Right cardiac atrium (tissue), 5 donors: Measurements from ENCODE around the gene TPPP3. TPM values are rescaled to one million over a fixed set of nuclear protein-coding genes. Genes with fewer than 3 reads are reported as not detected.
A peak's percentile ranks its signal among the peaks of the same experiment; 100 is the strongest.

Experiments
- ATAC-seq, 2 donors: fragments of 200-7000 bp; cut with Tn5 transposase; one replicate each; pipeline versions ENCODE4 v1.8.0 to v1.9.1; 2020; ENCODE audit warnings: moderate library complexity in 2 of 2, mild to moderate bottlenecking in 1 of 2
- DNase-seq, 3 donors: peaks; one replicate each; pipeline ENCODE4 v3.0.0-alpha.2; 2020
- H3K27ac ChIP-seq: one replicate; pipeline ENCODE4 v1.5.1; 2013; ENCODE audit warnings: mild to moderate bottlenecking, low read length, control low read depth, moderate library complexity
- H3K27me3 ChIP-seq: one replicate; pipeline ENCODE4 v1.6.1; 2013; ENCODE audit not compliant: control insufficient read depth, insufficient read depth
- H3K4me1 ChIP-seq: one replicate; pipeline ENCODE4 v1.6.1; 2013; ENCODE audit warnings: low read length; ENCODE audit not compliant: control insufficient read depth, insufficient read depth
- H3K4me3 ChIP-seq: one replicate; pipeline ENCODE4 v1.5.1; 2013; ENCODE audit warnings: low read length, control low read depth
- H3K9me3 ChIP-seq: one replicate; pipeline ENCODE4 v1.6.1; 2013; ENCODE audit warnings: low read length; ENCODE audit not compliant: control insufficient read depth
- WGBS: extraction: QIAGEN DNeasy Blood & Tissue Kit; methylation state at CpG from one replicate; pipeline ENCODE4 v1.1.7; 2013; 5-methylcytosine and 5-hydroxymethylcytosine counted together
- intact Hi-C, 4 donors: fragments of 100-400 bp; cut with DNase I; formaldehyde crosslinking; loops; one replicate each; pipeline versions ENCODE4 v1.11.0 to v1.14.0; 2022 to 2023
- long read RNA-seq, 4 donors: library from polyadenylated mRNA; unstranded; transcript quantifications; one replicate each; pipeline ENCODE4 v2.0.0, GENCODE V29; 2020 to 2021
- polyA plus RNA-seq: library from polyadenylated mRNA; stranded (reverse); fragments of 200-250 nt; gene quantifications from one replicate; pipeline ENCODE4 v1.2.3, GENCODE V29; 2013
- total RNA-seq, 4 donors: library from RNA; stranded (reverse); fragmentation: NEBNext Ultra II Directional; extraction: Animal tissue kit (Norgen Biotek cat#: 25700); gene quantifications; one replicate each; pipeline ENCODE4 v1.2.1, GENCODE V29; 2021
- donor health status: healthy with polysubstance abuse.
- donor health status: DM: no; HTN: yes; CAD: no.
- donor health status: DM: no; HTN: no; CAD: no.
- donor health status: DM: no; HTN: yes; CAD: no; lungs with severe emphysema.
- donor health status: DM: yes; HTN: yes; CAD: no.

TPPP3 gene
- total RNA-seq, result 100 to 1,000 TPM in 1 of 4 donors, 10 to 100 TPM in 3; 21.9 to 183 (median 33.4) TPM
- polyA plus RNA-seq, result 64.6 TPM
- long read RNA-seq, donor 1, partial matches to known transcripts, result 1 of 6 reads
- long read RNA-seq, donor 1, other reads (novel, unspliced or antisense), result 0 of 6 reads
- long read RNA-seq, donor 2, transcript TPPP3-202 (4 exons, 1,058 nt), result major isoform, 15 of 22 reads
- long read RNA-seq, donor 2, partial matches to known transcripts, result 2 of 22 reads
- long read RNA-seq, donor 2, other reads (novel, unspliced or antisense), result 2 of 22 reads
- long read RNA-seq, donor 3, transcript TPPP3-202 (4 exons, 1,058 nt), result major isoform, 40 of 52 reads
- long read RNA-seq, donor 3, partial matches to known transcripts, result 9 of 52 reads
- long read RNA-seq, donor 3, other reads (novel, unspliced or antisense), result 2 of 52 reads
- long read RNA-seq, donor 4, transcript TPPP3-202 (4 exons, 1,058 nt), result major isoform, 8 of 8 reads
- long read RNA-seq, donor 4, partial matches to known transcripts, result 0 of 8 reads
- long read RNA-seq, donor 4, other reads (novel, unspliced or antisense), result 0 of 8 reads

GRCh38 chr16:67393111-67393787 is at the start of gene TPPP3:
TSS of gene TPPP3 (minus strand) at chr16:67393498. CDS start at chr16:67391111, 2,387 bp downstream.
- H3K4me3 ChIP-seq, result peak within 1 kb of the TSS; percentile 38
- intact Hi-C loops, result loop anchor here in 1 of 4 donors (10.0 kb wide), 1 partner anchor 138 kb away; no protein-coding TSS in a partner anchor
- WGBS, result 2% methylated on average over 56 of the region's 56 CpGs
- ATAC-seq (peak; percentile 83 to 86), DNase-seq (peak; percentile 96 to 98 (median 98))
- H3K9me3 ChIP-seq, result no peaks in the 10 kb centered on the region
- no peaks in the 10 kb centered on the region for H3K27me3 ChIP-seq
- peaks cover 25% of the 10 kb centered on the region for H3K4me1 ChIP-seq
- H3K27ac ChIP-seq, result peak within 1 kb of the TSS; percentile 54

GRCh38 chr16:67442581-67443255 is 49.4 kb upstream of the TPPP3 start:
- intact Hi-C loops, result no loop called here
- Histone ChIP-seq H3K27ac (no peak overlapping the region), H3K27me3 (no peaks in the 10 kb centered on the region), H3K9me3 (no peaks in the 10 kb centered on the region), H3K4me1 (peaks cover 37% of the 10 kb centered on the region), H3K4me3 (no peak overlapping the region)
- ATAC-seq (no peak), DNase-seq (no peak)
- WGBS, result 86% methylated on average over 13 of the region's 13 CpGs

GRCh38 chr16:67441907-67442306 is 48.6 kb upstream of the TPPP3 start:
- Histone ChIP-seq H3K4me3 (no peak overlapping the region), H3K9me3 (no peaks in the 10 kb centered on the region), H3K4me1 (peaks cover 31% of the 10 kb centered on the region), H3K27me3 (no peaks in the 10 kb centered on the region), H3K27ac (no peak overlapping the region)
- peak in 1 of 2 donors; percentile 14 for ATAC-seq
- WGBS, result 56% methylated on average over 5 of the region's 5 CpGs
- DNase-seq, result peak; percentile 53 to 80 (median 80)
- intact Hi-C loops, result no loop called here

- Histone ChIP-seq H3K27me3 (no peaks in the 10 kb centered on the region), H3K4me3 (no peak overlapping the region), H3K9me3 (no peaks in the 10 kb centered on the region), H3K4me1 (peaks cover 25% of the 10 kb centered on the region), H3K27ac (no peak overlapping the region)
- intact Hi-C loops, result no loop called here
- DNase-seq (peak; percentile 41 to 77 (median 74)), ATAC-seq (peak in 1 of 2 donors; percentile 8)
- 72% methylated on average over 17 of the region's 17 CpGs for WGBS
These were observed 48.0 kb upstream of the TPPP3 start for GRCh38 chr16:67441271-67441753.

GRCh38 chr16:67438824-67439393 is 45.6 kb upstream of the TPPP3 start:
- intact Hi-C loops, result no loop called here
- no peak overlapping the region for H3K27ac ChIP-seq
- H3K9me3 ChIP-seq, result no peaks in the 10 kb centered on the region
- no peaks in the 10 kb centered on the region for H3K27me3 ChIP-seq
- ATAC-seq, result no peak
- H3K4me3 ChIP-seq, result no peak overlapping the region
- no peak for DNase-seq
- WGBS, result 94% methylated on average over 19 of the region's 19 CpGs
- peaks cover 7% of the 10 kb centered on the region for H3K4me1 ChIP-seq

- intact Hi-C loops, result no loop called here
- ATAC-seq (no peak), DNase-seq (peak in 1 of 3 donors; percentile 50)
- Histone ChIP-seq H3K27me3 (no peaks in the 10 kb centered on the region), H3K4me3 (no peak overlapping the region), H3K4me1 (peaks cover 3% of the 10 kb centered on the region), H3K27ac (no peak overlapping the region), H3K9me3 (no peaks in the 10 kb centered on the region)
- 96% methylated on average over 20 of the region's 20 CpGs for WGBS
These were observed 44.9 kb upstream of the TPPP3 start for GRCh38 chr16:67438098-67438791.

GRCh38 chr16:67437513-67437912 is 44.2 kb upstream of the TPPP3 start:
- intact Hi-C loops, result no loop called here
- WGBS, result 82% methylated on average over 4 of the region's 4 CpGs
- no peak for ATAC-seq

GRCh38 chr16:67436640-67437193 is 43.4 kb upstream of the TPPP3 start:
- H3K4me1 ChIP-seq, result no peaks in the 10 kb centered on the region
- H3K27ac ChIP-seq, result no peak overlapping the region
- no peaks in the 10 kb centered on the region for H3K27me3 ChIP-seq
- WGBS, result 95% methylated on average over 23 of the region's 23 CpGs
- H3K4me3 ChIP-seq, result no peak overlapping the region
- intact Hi-C loops, result no loop called here
- ATAC-seq, result no peak
- no peaks in the 10 kb centered on the region for H3K9me3 ChIP-seq
- DNase-seq, result peak in 1 of 3 donors; percentile 35

More at GRCh38 chr16:67437513-67437912, 44.2 kb upstream of the TPPP3 start:
- DNase-seq, result peak in 1 of 3 donors; percentile 7
- no peaks in the 10 kb centered on the region for H3K27me3 ChIP-seq
- H3K27ac ChIP-seq, result no peak overlapping the region
- peaks cover 3% of the 10 kb centered on the region for H3K4me1 ChIP-seq
- H3K4me3 ChIP-seq, result no peak overlapping the region
- H3K9me3 ChIP-seq, result no peaks in the 10 kb centered on the region

GRCh38 chr16:67435758-67436164 is 42.5 kb upstream of the TPPP3 start:
- DNase-seq (no peak), ATAC-seq (no peak)
- Histone ChIP-seq H3K4me1 (no peaks in the 10 kb centered on the region), H3K27ac (no peak overlapping the region), H3K9me3 (no peaks in the 10 kb centered on the region), H3K27me3 (no peaks in the 10 kb centered on the region), H3K4me3 (no peak overlapping the region)
- intact Hi-C loops, result no loop called here
- WGBS, result 93% methylated on average over 16 of the region's 16 CpGs
